CD14-positive monocyte (primary cell): ENCODE results near the gene TTLL11. TPM values are rescaled to one million over a fixed set of nuclear protein-coding genes. Genes with fewer than 3 reads are reported as not detected.

Source experiments
- DNase-seq, 3 donors: peaks; one replicate each; pipeline ENCODE4 v3.0.0-alpha.2; 2011 to 2022
- H2AFZ ChIP-seq: 2 replicates; pipeline ENCODE4 v1.6.0; 2012; ENCODE audit warnings: mild to moderate bottlenecking, low read depth, low read length, inconsistent platforms; ENCODE audit not compliant: insufficient read depth, poor library complexity, severe bottlenecking
- H3K27ac ChIP-seq, 2 donors: 1 replicate in 1 of 2; 2 replicates in 1 of 2; pipeline ENCODE4 v1.5.1; 2012 to 2013; ENCODE audit warnings: low read length in 2 of 2, control low read depth in 1 of 2, inconsistent platforms in 1 of 2, low read depth in 1 of 2, mild to moderate bottlenecking in 1 of 2
- H3K27me3 ChIP-seq, 2 donors: one replicate each; pipeline versions ENCODE4 v1.6.0 to v1.6.1; 2011 to 2013; ENCODE audit warnings: low read length in 2 of 2; ENCODE audit not compliant: control insufficient read depth in 2 of 2, insufficient read depth in 2 of 2
- H3K36me3 ChIP-seq, 2 donors: replicated peaks in 1 of 2; 1 replicate in 1 of 2; 2 replicates in 1 of 2; pipeline versions ENCODE4 v1.5.1 to v1.6.1; 2012 to 2013; ENCODE audit warnings: low read length in 2 of 2, control low read depth in 1 of 2, inconsistent platforms in 1 of 2, mild to moderate bottlenecking in 1 of 2; ENCODE audit not compliant: insufficient read depth in 2 of 2, control insufficient read depth in 1 of 2
- H3K4me1 ChIP-seq, 2 donors: 1 replicate in 1 of 2; 2 replicates in 1 of 2; pipeline versions ENCODE4 v1.5.1 to v1.6.1; 2012 to 2013; ENCODE audit warnings: low read length in 2 of 2, control low read depth in 1 of 2, inconsistent platforms in 1 of 2, mild to moderate bottlenecking in 1 of 2, moderate library complexity in 1 of 2; ENCODE audit not compliant: insufficient read depth in 2 of 2, control insufficient read depth in 1 of 2
- H3K4me2 ChIP-seq: replicated peaks from 2 replicates; pipeline ENCODE3; 2012; ENCODE audit warnings: low read length, moderate library complexity, mild to moderate bottlenecking; ENCODE audit not compliant: poor library complexity, severe bottlenecking; ENCODE audit errors: extremely low read depth
- H3K4me3 ChIP-seq, 3 experiments: fragments of 200-600 bp in 1 of 3; sonication (generic) in 1 of 3; replicated peaks in 1 of 3; 1 replicate in 2 of 3; 2 replicates in 1 of 3; pipeline ENCODE4 v1.5.1; 2011 to 2013; ENCODE audit warnings: low read length in 3 of 3, mild to moderate bottlenecking in 3 of 3, control low read depth in 2 of 3, low read depth in 2 of 3, inconsistent platforms in 1 of 3, moderate library complexity in 1 of 3
- H3K79me2 ChIP-seq: 2 replicates; pipeline ENCODE4 v1.6.0; 2012; ENCODE audit warnings: mild to moderate bottlenecking, control low read depth, inconsistent platforms, low read length, moderate library complexity; ENCODE audit not compliant: insufficient read depth
- H3K9ac ChIP-seq: 2 replicates; pipeline ENCODE4 v1.6.0; 2017; ENCODE audit warnings: low read length, mild to moderate bottlenecking; ENCODE audit not compliant: insufficient read depth, poor library complexity, severe bottlenecking
- H3K9me3 ChIP-seq, 2 donors: replicated peaks in 1 of 2; 1 replicate in 1 of 2; 2 replicates in 1 of 2; pipeline versions ENCODE4 v1.5.1 to v1.6.1; 2012 to 2013; ENCODE audit warnings: low read length in 2 of 2, control low read depth in 1 of 2; ENCODE audit not compliant: control insufficient read depth in 1 of 2, insufficient read depth in 1 of 2
- H4K20me1 ChIP-seq: 2 replicates; pipeline ENCODE4 v1.6.0; 2012; ENCODE audit warnings: mild to moderate bottlenecking, low read length, control low read depth, moderate library complexity; ENCODE audit not compliant: insufficient read depth
- H3K27ac Mint-ChIP-seq, 7 donors: one replicate each; pipeline ENCODE4 v1.8.0; 2020; ENCODE audit warnings: mild to moderate bottlenecking in 7 of 7, mixed read lengths in 7 of 7, moderate library complexity in 6 of 7, inconsistent platforms in 2 of 7
- H3K27me3 Mint-ChIP-seq, 3 donors: one replicate each; pipeline ENCODE4 v1.8.0; 2021 to 2022; ENCODE audit warnings: low read depth in 3 of 3, mild to moderate bottlenecking in 3 of 3, mixed read lengths in 3 of 3, moderate library complexity in 3 of 3, inconsistent platforms in 1 of 3
- H3K36me3 Mint-ChIP-seq, 2 donors: one replicate each; pipeline ENCODE4 v1.8.0; 2020; ENCODE audit warnings: mixed read lengths in 2 of 2, inconsistent platforms in 1 of 2, mild to moderate bottlenecking in 1 of 2
- H3K4me1 Mint-ChIP-seq: one replicate; pipeline ENCODE4 v1.8.0; 2020; ENCODE audit warnings: mild to moderate bottlenecking, mixed read lengths
- H3K4me3 Mint-ChIP-seq, 2 donors: one replicate each; pipeline ENCODE4 v1.8.0; 2020; ENCODE audit warnings: mild to moderate bottlenecking in 2 of 2, mixed read lengths in 2 of 2, moderate library complexity in 1 of 2
- H3K9me3 Mint-ChIP-seq, 7 donors: one replicate each; pipeline ENCODE4 v1.8.0; 2020 to 2022; ENCODE audit warnings: mixed read lengths in 7 of 7, mild to moderate bottlenecking in 6 of 7, moderate library complexity in 6 of 7, inconsistent platforms in 2 of 7
- CTCF ChIP-seq: fragments of 200-600 bp; IDR thresholded peaks from one replicate; pipeline ENCODE4 v1.8.0; 2022; ENCODE audit warnings: antibody characterized with exemption, mild to moderate bottlenecking
- WGBS: methylation state at CpG from one replicate; pipeline ENCODE4 v1.1.5; 2013; ENCODE audit warnings: missing lambda C conversion rate; ENCODE audit not compliant: insufficient coverage; 5-methylcytosine and 5-hydroxymethylcytosine counted together
- intact Hi-C, 2 donors: fragments of 100-400 bp; cut with micrococcal nuclease; formaldehyde crosslinking; loops; one replicate each; pipeline versions ENCODE4 v1.15.0 to v1.15.1; 2023
- polyA plus RNA-seq, 3 donors: library from polyadenylated mRNA; depleted of rRNA in 1 of 3; unstranded in 2 of 3; stranded (reverse) in 1 of 3; fragments of 300-500 nt in 2 of 3; fragments of >200 nt in 1 of 3; fragmentation: Illumina TruSeq in 2 of 3; gene quantifications; 1 replicate in 2 of 3; 2 replicates in 1 of 3; pipeline ENCODE4 v1.2.3, GENCODE V29; 2012 to 2021

The TTLL11 gene
- polyA plus RNA-seq, 3 donors: 2.9 to 3.5 (median 3.1) TPM

- no peak overlapping the region for H3K27ac Mint-ChIP-seq
- intact Hi-C loops: loop anchor here (2.0 to 10.0 kb wide), 3 partner anchors 226 to 690 kb away; no protein-coding TSS in a partner anchor
- H3K4me3 Mint-ChIP-seq: peak overlapping the region in 1 of 2 donors; percentile 17
- no peaks in the 10 kb centered on the region for H4K20me1 ChIP-seq
- no peaks in the 10 kb centered on the region for H3K79me2 ChIP-seq
- peaks cover 0 to 4% (median 1%) of the 10 kb centered on the region in 7 donors for H3K9me3 Mint-ChIP-seq
- no peak for DNase-seq
- H3K4me1 ChIP-seq: peaks cover 4 to 9% of the 10 kb centered on the region in 2 donors
- H3K36me3 ChIP-seq: no peaks in the 10 kb centered on the region
- peaks cover 0 to 5% of the 10 kb centered on the region in 2 donors for H3K9me3 ChIP-seq
- H3K27me3 ChIP-seq: peaks cover 18 to 30% of the 10 kb centered on the region in 2 donors
- H3K9ac ChIP-seq: no peak overlapping the region
- H3K27ac ChIP-seq: no peak overlapping the region
- 94% methylated on average over 5 of the region's 7 CpGs for WGBS
- TF ChIP-seq CTCF: no peak
- peaks cover 38 to 43% (median 43%) of the 10 kb centered on the region in 3 donors for H3K27me3 Mint-ChIP-seq
- no peak overlapping the region for H3K4me2 ChIP-seq
- H3K4me3 ChIP-seq: no peak overlapping the region
- no peak overlapping the region for H2AFZ ChIP-seq
- no peaks in the 10 kb centered on the region for H3K36me3 Mint-ChIP-seq
- peaks cover 12% of the 10 kb centered on the region for H3K4me1 Mint-ChIP-seq
Measured at GRCh38 chr9:122124528-122124927, 31.4 kb upstream of the TTLL11 start.

- H3K27ac Mint-ChIP-seq: no peak overlapping the region
- H3K36me3 Mint-ChIP-seq: no peaks in the 10 kb centered on the region
- intact Hi-C loops: loop anchor here (2.0 to 10.0 kb wide), 3 partner anchors 227 to 691 kb away; no protein-coding TSS in a partner anchor
- H3K4me3 Mint-ChIP-seq: no peak overlapping the region
- Histone ChIP-seq H3K4me2 (no peak overlapping the region), H3K79me2 (no peaks in the 10 kb centered on the region), H3K36me3 (no peaks in the 10 kb centered on the region), H3K4me1 (peaks cover 4 to 9% of the 10 kb centered on the region in 2 donors), H3K27me3 (peaks cover 18 to 30% of the 10 kb centered on the region in 2 donors), H3K27ac (no peak overlapping the region), H3K9me3 (peaks cover 0 to 5% of the 10 kb centered on the region in 2 donors), H2AFZ (no peak overlapping the region), H3K4me3 (no peak overlapping the region), H3K9ac (no peak overlapping the region), H4K20me1 (no peaks in the 10 kb centered on the region)
- peaks cover 12% of the 10 kb centered on the region for H3K4me1 Mint-ChIP-seq
- no peak for DNase-seq
- peaks cover 0 to 4% (median 1%) of the 10 kb centered on the region in 7 donors for H3K9me3 Mint-ChIP-seq
- H3K27me3 Mint-ChIP-seq: peaks cover 34 to 43% (median 43%) of the 10 kb centered on the region in 3 donors
- TF ChIP-seq CTCF: no peak
- WGBS: no CpG with 5 or more reads among the region's 1 CpG
Measured at GRCh38 chr9:122124048-122124447, 30.9 kb upstream of the TTLL11 start.
